ENCODE results near the gene SIRT6.

DNA sequence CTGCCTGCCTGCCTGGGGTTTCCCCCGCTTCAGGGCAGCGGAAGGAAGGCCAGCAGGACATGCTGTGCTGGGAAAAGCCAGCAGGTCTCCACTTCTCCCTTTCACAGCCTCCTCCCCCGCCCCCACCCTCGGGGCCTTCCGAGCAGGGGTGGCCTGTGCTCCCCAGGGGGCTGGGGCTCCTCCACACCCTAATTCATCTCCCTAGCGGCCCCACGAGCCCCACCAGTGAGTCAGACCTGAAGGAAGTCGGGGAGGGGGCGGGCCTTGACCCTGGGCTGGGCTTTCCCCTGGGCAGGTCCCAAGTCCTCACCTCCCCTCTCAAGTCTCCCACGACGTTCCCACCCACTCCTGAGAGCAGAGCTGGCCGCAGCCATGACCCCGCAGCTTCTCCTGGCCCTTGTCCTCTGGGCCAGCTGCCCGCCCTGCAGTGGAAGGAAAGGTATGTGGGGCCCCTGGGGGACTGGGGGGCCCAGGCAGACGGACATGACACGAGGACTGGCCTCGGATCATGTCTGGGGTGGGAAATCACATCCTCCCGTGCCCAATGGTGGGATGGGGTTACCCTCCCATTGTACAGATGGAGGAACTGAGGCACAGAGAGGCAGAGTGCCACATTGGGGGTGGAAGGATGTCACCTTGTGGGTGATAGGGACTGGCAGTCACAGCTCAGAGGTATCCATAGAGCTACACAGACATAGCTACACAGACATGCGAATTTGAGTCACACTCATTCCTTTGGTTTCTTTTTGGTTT is 47.0 kb upstream of the SIRT6 start, which contains the start of gene EBI3:
- TF ChIP-seq POLR2A (IDR thresholded peaks at IDR 0.05) = no peak
- TF ChIP-seq, protein P1, sequence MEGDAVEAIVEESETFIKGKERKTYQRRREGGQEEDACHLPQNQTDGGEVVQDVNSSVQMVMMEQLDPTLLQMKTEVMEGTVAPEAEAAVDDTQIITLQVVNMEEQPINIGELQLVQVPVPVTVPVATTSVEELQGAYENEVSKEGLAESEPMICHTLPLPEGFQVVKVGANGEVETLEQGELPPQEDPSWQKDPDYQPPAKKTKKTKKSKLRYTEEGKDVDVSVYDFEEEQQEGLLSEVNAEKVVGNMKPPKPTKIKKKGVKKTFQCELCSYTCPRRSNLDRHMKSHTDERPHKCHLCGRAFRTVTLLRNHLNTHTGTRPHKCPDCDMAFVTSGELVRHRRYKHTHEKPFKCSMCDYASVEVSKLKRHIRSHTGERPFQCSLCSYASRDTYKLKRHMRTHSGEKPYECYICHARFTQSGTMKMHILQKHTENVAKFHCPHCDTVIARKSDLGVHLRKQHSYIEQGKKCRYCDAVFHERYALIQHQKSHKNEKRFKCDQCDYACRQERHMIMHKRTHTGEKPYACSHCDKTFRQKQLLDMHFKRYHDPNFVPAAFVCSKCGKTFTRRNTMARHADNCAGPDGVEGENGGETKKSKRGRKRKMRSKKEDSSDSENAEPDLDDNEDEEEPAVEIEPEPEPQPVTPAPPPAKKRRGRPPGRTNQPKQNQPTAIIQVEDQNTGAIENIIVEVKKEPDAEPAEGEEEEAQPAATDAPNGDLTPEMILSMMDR (IDR thresholded peaks at IDR 0.05) = no peak

All from lower leg skin (tissue), 3 donors.